Common myeloid progenitor, CD34-positive (primary cell): ENCODE results near the gene FASTKD3.

Experiments used
- CTCF ChIA-PET: fragments of 350-600 bp; sonication (Branson Sonifier 250); formaldehyde crosslinking; loops from one replicate; lab custom pipeline; 2021; ENCODE audit warnings: antibody characterized with exemption; lab: Charles Lee
- POLR2A ChIA-PET: fragments of 350-600 bp; sonication (Branson Sonifier 250); formaldehyde crosslinking; loops from one replicate; lab custom pipeline; 2021; ENCODE audit warnings: antibody characterized with exemption; lab: Charles Lee
- DNase-seq, 3 donors: peaks; one replicate each; pipeline versions ENCODE4 v3.0.0 to v3.0.0-alpha.2; 2013
- H3K27ac ChIP-seq, 2 experiments: 1 replicate in 1 of 2; 2 replicates in 1 of 2; pipeline ENCODE4 v1.7.0; 2013; ENCODE audit warnings: inconsistent platforms in 2 of 2, low read length in 2 of 2, mild to moderate bottlenecking in 2 of 2, low read depth in 1 of 2, moderate library complexity in 1 of 2; ENCODE audit not compliant: severe bottlenecking in 2 of 2, insufficient read depth in 1 of 2, poor library complexity in 1 of 2
- H3K27me3 ChIP-seq, 5 experiments: replicated peaks in 2 of 5; 1 replicate in 3 of 5; 2 replicates in 2 of 5; pipeline versions ENCODE4 v1.6.1 to v1.7.0; 2013; ENCODE audit warnings: low read length in 4 of 5, mild to moderate bottlenecking in 2 of 5, moderate library complexity in 2 of 5, inconsistent platforms in 1 of 5; ENCODE audit not compliant: insufficient read depth in 5 of 5, control insufficient read depth in 4 of 5
- H3K36me3 ChIP-seq, 4 experiments: 1 replicate in 2 of 4; 2 replicates in 2 of 4; pipeline versions ENCODE4 v1.6.1 to v1.7.0; 2013; ENCODE audit warnings: low read length in 3 of 4, control low read depth in 1 of 4, mild to moderate bottlenecking in 1 of 4; ENCODE audit not compliant: control insufficient read depth in 4 of 4, insufficient read depth in 4 of 4
- H3K4me1 ChIP-seq, 4 experiments: 1 replicate in 3 of 4; 2 replicates in 1 of 4; pipeline versions ENCODE4 v1.6.1 to v1.7.1; 2013; ENCODE audit warnings: low read length in 3 of 4, mild to moderate bottlenecking in 3 of 4, control low read depth in 1 of 4, inconsistent platforms in 1 of 4, moderate library complexity in 1 of 4; ENCODE audit not compliant: control insufficient read depth in 4 of 4, insufficient read depth in 4 of 4; ENCODE audit errors: control extremely low read depth in 1 of 4
- H3K4me3 ChIP-seq, 7 experiments: 1 replicate in 4 of 7; 2 replicates in 3 of 7; pipeline versions ENCODE4 v1.5.1 to v1.7.0; 2013; ENCODE audit warnings: mild to moderate bottlenecking in 7 of 7, low read length in 6 of 7, moderate library complexity in 6 of 7, inconsistent platforms in 2 of 7, low read depth in 2 of 7, control low read depth in 1 of 7; ENCODE audit not compliant: insufficient read depth in 4 of 7, control insufficient read depth in 1 of 7; ENCODE audit errors: extremely low read depth in 1 of 7
- H3K9me3 ChIP-seq, 5 experiments: 1 replicate in 4 of 5; 2 replicates in 1 of 5; pipeline versions ENCODE4 v1.6.1 to v1.7.1; 2013; ENCODE audit warnings: low read length in 4 of 5, mild to moderate bottlenecking in 2 of 5, inconsistent platforms in 1 of 5, low read depth in 1 of 5, moderate library complexity in 1 of 5; ENCODE audit not compliant: control insufficient read depth in 4 of 5, insufficient read depth in 2 of 5; ENCODE audit errors: control extremely low read depth in 1 of 5
- WGBS: methylation state at CpG from one replicate; pipeline ENCODE4 v1.1.5; 2013; ENCODE audit not compliant: insufficient coverage; 5-methylcytosine and 5-hydroxymethylcytosine counted together

Gene FASTKD3

DNA sequence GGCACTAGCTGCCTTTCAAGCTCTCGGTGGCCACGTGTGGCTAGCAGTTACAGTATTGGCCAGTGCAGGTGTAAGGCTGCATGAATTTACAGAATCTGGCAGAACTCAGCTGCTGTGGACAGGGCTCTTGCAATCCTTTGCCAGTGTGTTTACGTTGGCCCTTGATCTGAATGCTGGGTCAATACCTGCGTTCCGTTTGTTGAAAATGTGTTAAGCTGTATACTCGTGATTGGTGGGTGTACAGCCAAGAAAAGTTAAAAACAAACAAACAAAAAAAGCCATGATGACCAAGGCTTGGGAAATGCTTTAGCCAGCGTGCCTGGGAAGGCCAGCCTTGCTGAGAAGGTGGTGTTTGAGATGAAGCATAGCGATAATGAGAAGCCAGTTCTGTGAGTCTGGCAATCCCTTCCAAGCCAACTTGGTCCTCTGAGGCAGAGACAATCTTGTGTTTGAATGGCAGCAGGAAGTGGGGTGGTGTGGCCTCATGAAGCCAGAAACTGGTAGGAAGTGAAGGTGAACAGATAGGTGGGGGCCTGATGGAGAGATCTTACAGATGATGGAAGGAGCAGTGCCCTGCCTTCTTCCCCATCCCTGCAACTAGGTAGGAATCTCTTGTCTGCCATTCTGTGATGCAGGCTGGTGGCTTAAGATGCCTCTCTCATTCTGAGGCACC lies 17.1 kb downstream of the FASTKD3 start:
- WGBS: 87% methylated on average over 7 of the region's 8 CpGs
- Histone ChIP-seq H3K27me3 (peaks cover 0 to 36% (median 25%) of the 10 kb centered on the region in 5 experiments), H3K4me1 (peaks cover 0 to 17% (median 11%) of the 10 kb centered on the region in 4 experiments), H3K9me3 (no peaks in the 10 kb centered on the region), H3K4me3 (no peak overlapping the region), H3K36me3 (no peaks in the 10 kb centered on the region), H3K27ac (no peak overlapping the region)
- ChIA-PET CTCF (interaction anchor here (1.2 to 1.5 kb wide), 2 partner anchors 14 to 17 kb away, joined by 3 read pairs; partner anchors contain the start of genes FASTKD3 and MTRR), POLR2A (no interaction called here)
- peak in 1 of 3 donors; percentile 14 for DNase-seq

DNA sequence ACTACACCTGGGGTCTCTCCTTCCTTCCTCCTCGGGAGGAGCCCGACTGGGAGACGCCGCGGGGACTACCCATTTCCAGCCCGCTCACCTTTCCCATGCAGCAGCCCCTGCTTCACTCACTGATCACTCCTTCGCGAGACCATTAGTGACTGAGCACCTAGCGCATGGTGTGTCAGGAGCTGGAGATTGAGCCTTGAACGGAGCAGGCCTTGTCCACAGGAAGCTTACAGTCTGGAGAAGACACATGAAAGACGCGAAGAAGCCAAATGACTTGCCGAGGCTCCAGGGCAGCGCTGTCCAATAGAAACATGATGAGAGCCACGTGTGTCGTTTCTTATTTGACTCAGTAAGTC lies 17.6 kb downstream of the FASTKD3 start:
- no peak overlapping the region for H3K27ac ChIP-seq
- DNase-seq: peak in 1 of 3 donors; percentile 13
- H3K4me1 ChIP-seq: peaks cover 0 to 17% (median 11%) of the 10 kb centered on the region in 4 experiments
- H3K9me3 ChIP-seq: no peaks in the 10 kb centered on the region
- CTCF ChIA-PET: interaction anchor here (1.1 to 2.2 kb wide), 4 partner anchors 9 to 19 kb away, joined by 3 to 8 read pairs (median 3); partner anchors contain the start of genes FASTKD3 and MTRR
- peak overlapping the region in 4 of 7 experiments; percentile 33 to 74 (median 64) for H3K4me3 ChIP-seq
- 65% methylated on average over 16 of the region's 16 CpGs for WGBS
- H3K27me3 ChIP-seq: peaks cover 0 to 41% (median 25%) of the 10 kb centered on the region in 5 experiments
- POLR2A ChIA-PET: no interaction called here
- no peaks in the 10 kb centered on the region for H3K36me3 ChIP-seq

DNA sequence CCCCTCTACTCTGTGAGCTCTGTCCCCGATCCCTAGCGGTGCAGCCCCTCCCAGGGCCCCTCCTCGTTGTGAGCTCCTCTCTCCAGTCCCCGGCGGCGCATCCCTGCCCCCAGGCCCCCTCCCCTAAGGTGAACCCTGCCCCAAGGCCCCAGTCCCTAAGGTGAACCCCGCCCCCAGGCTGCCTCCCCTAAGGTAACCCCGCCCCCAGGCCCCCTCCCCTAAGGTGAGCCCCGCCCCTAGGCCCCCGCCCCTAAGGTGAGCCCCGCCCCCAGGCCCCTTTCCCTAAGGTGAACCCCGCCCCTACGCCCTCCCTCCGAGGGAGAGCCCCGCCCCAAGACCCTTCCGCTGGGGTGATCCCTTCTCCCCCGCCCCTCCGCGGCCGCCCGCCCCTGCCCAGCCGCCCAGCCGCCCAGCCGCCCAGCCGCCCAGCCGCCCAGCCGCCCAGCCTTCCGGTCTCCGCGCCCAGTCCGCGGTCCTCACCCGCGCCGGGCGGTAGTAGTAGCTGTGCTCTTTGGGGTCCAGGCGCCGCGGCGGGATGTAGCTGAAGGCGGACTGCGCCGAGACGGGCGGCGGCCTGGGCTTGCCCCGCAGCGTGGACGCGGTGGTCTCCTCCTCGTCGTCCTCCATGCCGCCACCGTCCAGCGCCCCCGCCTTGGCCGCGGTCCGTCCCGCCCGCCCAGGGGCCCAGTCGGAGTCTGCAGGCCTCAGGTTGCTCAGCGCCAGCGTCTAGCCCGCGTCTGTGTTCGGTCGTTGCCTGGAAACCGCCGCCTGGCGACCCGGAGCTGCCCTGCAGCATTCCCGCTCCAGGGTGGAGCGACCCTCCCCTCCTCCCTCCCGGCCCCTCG lies 18.2 kb downstream of the FASTKD3 start, which contains the start of gene CFAP90:
Gene CFAP90, minus strand, starts transcription at position 739 of the 845 bp plus-strand sequence. Its CDS starts 112 bp downstream, at position 627.
- Histone ChIP-seq H3K36me3 (no peaks in the 10 kb centered on the region), H3K27me3 (peaks cover 0 to 43% (median 25%) of the 10 kb centered on the region in 5 experiments), H3K9me3 (no peaks in the 10 kb centered on the region), H3K4me3 (peak within 1 kb of the TSS in 6 of 7 experiments; percentile 33 to 74 (median 64)), H3K27ac (no peak within 1 kb of the TSS), H3K4me1 (peaks cover 0 to 17% (median 11%) of the 10 kb centered on the region in 4 experiments)
- ChIA-PET CTCF (interaction anchor here (1.1 to 2.2 kb wide), 3 partner anchors 10 to 19 kb away, joined by 3 to 8 read pairs (median 3); partner anchors contain the start of genes FASTKD3 and MTRR), POLR2A (no interaction called here)
- DNase-seq: peak; percentile 52 to 68 (median 53)
- 0% methylated on average over 29 of the region's 76 CpGs for WGBS

DNA sequence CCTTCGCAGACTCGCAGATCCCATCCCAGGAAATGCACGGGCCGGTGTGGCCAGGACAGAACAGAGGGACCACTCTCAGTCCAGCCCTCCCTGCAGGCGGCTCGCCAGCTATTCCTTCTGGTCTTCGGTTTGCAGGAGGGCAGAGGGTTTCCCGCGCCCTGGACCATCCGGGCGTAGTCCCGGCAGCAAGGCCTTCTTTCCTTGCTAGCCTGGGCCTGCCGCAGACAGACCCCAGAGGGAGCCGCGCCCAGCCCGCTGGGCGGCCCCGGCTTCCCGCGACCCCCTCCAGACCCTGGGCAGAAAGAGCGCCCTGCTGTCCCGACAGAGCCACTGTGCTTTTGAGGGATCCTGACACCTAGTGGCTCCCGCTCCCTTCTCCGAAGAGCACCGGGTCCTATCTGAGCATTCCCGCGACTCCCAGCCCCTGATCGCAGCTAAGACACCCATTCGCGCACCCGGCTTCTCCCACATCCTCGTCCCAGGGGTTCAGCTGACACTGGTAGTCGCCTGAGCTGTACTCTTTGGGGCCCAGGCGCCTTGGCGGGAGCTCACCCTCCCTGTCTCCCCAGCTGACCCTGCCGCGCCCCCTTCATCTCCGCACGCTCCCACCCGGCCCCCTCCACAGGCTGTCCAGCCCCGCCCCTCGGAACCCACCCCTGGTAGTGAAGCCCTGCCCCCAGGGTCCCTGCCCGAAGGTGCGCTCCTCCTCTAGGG lies 19.0 kb downstream of the FASTKD3 start:
- ChIA-PET CTCF (interaction anchor here (2.2 kb wide), 1 partner anchor 11 kb away, joined by 8 read pairs; no protein-coding TSS in a partner anchor), POLR2A (no interaction called here)
- WGBS: 2% methylated on average over 40 of the region's 44 CpGs
- peaks cover 0 to 43% (median 25%) of the 10 kb centered on the region in 5 experiments for H3K27me3 ChIP-seq
- no peak overlapping the region for H3K27ac ChIP-seq
- no peaks in the 10 kb centered on the region for H3K9me3 ChIP-seq
- no peaks in the 10 kb centered on the region for H3K36me3 ChIP-seq
- peak in 2 of 3 donors; percentile 13 to 31 for DNase-seq
- peak overlapping the region in 6 of 7 experiments; percentile 4 to 74 (median 46) for H3K4me3 ChIP-seq
- H3K4me1 ChIP-seq: peaks cover 0 to 17% (median 11%) of the 10 kb centered on the region in 4 experiments

DNA sequence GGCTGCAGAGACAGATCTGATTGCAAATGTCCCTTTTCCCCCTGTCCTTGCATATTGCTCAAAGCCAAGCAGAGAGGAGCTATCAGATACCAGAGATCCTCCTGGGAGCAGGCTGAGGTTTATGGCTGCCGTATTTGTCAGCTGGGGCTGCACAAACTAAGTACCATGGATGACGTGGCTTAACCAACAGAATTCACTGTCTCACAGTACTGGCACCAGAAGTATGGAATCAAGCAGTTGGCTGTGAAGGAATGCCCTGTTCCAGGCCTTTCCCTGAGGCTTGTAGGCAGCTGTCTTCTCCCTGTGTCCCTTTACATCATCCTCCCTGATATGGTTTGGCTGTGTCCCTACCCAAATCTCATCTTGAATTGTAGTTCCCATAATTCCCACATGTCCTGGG lies 20.5 kb downstream of the FASTKD3 start:
- ChIA-PET POLR2A (no interaction called here), CTCF (interaction anchor here (0.7 kb wide), 1 partner anchor 32 kb away, joined by 3 read pairs; no protein-coding TSS in a partner anchor)
- H3K9me3 ChIP-seq: no peaks in the 10 kb centered on the region
- H3K4me1 ChIP-seq: peaks cover 0 to 17% (median 11%) of the 10 kb centered on the region in 4 experiments
- no peaks in the 10 kb centered on the region for H3K36me3 ChIP-seq
- H3K4me3 ChIP-seq: no peak overlapping the region
- WGBS: no CpG with 5 or more reads among the region's 2 CpGs
- peaks cover 0 to 48% (median 23%) of the 10 kb centered on the region in 5 experiments for H3K27me3 ChIP-seq
- H3K27ac ChIP-seq: no peak overlapping the region
- no peak for DNase-seq

DNA sequence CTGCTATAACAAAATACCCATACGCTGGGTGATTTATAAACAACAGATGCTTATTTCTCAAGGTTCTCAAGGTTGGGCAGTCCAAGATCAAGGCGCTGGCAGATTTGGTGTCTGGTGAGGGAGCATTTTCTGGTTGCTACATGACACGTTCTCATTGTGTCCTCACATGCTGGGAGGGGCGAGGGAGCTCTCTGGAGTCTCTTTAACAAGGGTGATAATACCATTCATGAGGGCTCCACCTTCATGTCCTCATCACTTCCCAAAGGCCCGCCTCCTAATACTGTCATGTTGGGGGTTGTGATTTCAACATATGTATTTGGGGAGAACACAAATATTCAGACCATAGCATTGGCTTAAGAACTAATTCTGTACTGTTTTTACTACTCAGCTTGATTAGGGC lies 22.5 kb downstream of the FASTKD3 start:
- H3K4me1 ChIP-seq: peaks cover 0 to 17% (median 11%) of the 10 kb centered on the region in 4 experiments
- CTCF ChIA-PET: interaction anchor here (1.2 to 1.7 kb wide), 3 partner anchors 10 to 23 kb away, joined by 3 to 6 read pairs (median 5); partner anchors contain the start of genes FASTKD3 and MTRR
- H3K27me3 ChIP-seq: peaks cover 0 to 45% (median 23%) of the 10 kb centered on the region in 5 experiments
- no peak overlapping the region for H3K4me3 ChIP-seq
- no peaks in the 10 kb centered on the region for H3K36me3 ChIP-seq
- no peaks in the 10 kb centered on the region for H3K9me3 ChIP-seq
- no peak for DNase-seq
- POLR2A ChIA-PET: no interaction called here
- H3K27ac ChIP-seq: no peak overlapping the region
- 94% methylated on average over 2 of the region's 5 CpGs for WGBS
